Memory B cell (primary cell): Measurements from ENCODE around the gene TCERG1L.

Source experiments
- ATAC-seq: fragments of 150-1000 bp; cut with Tn5 transposase; 2 replicates; pipeline ENCODE4 v1.10.0; 2021; ENCODE audit warnings: low read depth, mild to moderate bottlenecking, moderate library complexity
- DNase-seq, 2 donors: peaks; one replicate each; pipeline ENCODE4 v3.0.0; 2022; ENCODE audit warnings: low spot score in 2 of 2
- H3K27ac Mint-ChIP-seq: one replicate; pipeline ENCODE4 v1.8.0; 2022; ENCODE audit warnings: mild to moderate bottlenecking, moderate library complexity, mixed read lengths
- H3K27me3 Mint-ChIP-seq: one replicate; pipeline ENCODE4 v1.8.0; 2022; ENCODE audit warnings: mixed read lengths
- H3K36me3 Mint-ChIP-seq: one replicate; pipeline ENCODE4 v1.8.0; 2022; ENCODE audit warnings: mild to moderate bottlenecking, mixed read lengths
- H3K4me1 Mint-ChIP-seq: one replicate; pipeline ENCODE4 v1.8.0; 2022; ENCODE audit warnings: mixed read lengths
- H3K4me3 Mint-ChIP-seq: one replicate; pipeline ENCODE4 v1.8.0; 2022; ENCODE audit warnings: mild to moderate bottlenecking, moderate library complexity, mixed read lengths
- H3K9me3 Mint-ChIP-seq: one replicate; pipeline ENCODE4 v1.8.0; 2022; ENCODE audit warnings: mixed read lengths

TCERG1L gene

GRCh38 chr10:131310142-131310541 is 1.4 kb downstream of the TCERG1L start:
- DNase-seq = no peak
- Mint-ChIP-seq H3K9me3 (no peaks in the 10 kb centered on the region), H3K4me1 (no peaks in the 10 kb centered on the region), H3K27me3 (peaks cover 18% of the 10 kb centered on the region), H3K27ac (no peak overlapping the region), H3K4me3 (no peak overlapping the region), H3K36me3 (no peaks in the 10 kb centered on the region)
- ATAC-seq = no peak

GRCh38 chr10:131300508-131300907 is 11.0 kb downstream of the TCERG1L start:
- DNase-seq (no peak), ATAC-seq (no peak)
- Mint-ChIP-seq H3K9me3 (peaks cover 16% of the 10 kb centered on the region), H3K4me1 (no peaks in the 10 kb centered on the region), H3K4me3 (no peak overlapping the region), H3K27me3 (no peaks in the 10 kb centered on the region), H3K27ac (no peak overlapping the region), H3K36me3 (peaks cover 5% of the 10 kb centered on the region)

- Mint-ChIP-seq H3K9me3 (peaks cover 2% of the 10 kb centered on the region), H3K27ac (no peak overlapping the region), H3K4me3 (no peak overlapping the region), H3K36me3 (no peaks in the 10 kb centered on the region), H3K4me1 (no peaks in the 10 kb centered on the region), H3K27me3 (no peaks in the 10 kb centered on the region)
- DNase-seq (no peak), ATAC-seq (no peak)
These were observed 20.7 kb downstream of the TCERG1L start for GRCh38 chr10:131290781-131291180.

GRCh38 chr10:131288648-131289047 is 22.9 kb downstream of the TCERG1L start:
- H3K27ac Mint-ChIP-seq = no peak overlapping the region
- no peak for ATAC-seq
- no peaks in the 10 kb centered on the region for H3K27me3 Mint-ChIP-seq
- no peaks in the 10 kb centered on the region for H3K36me3 Mint-ChIP-seq
- no peak overlapping the region for H3K4me3 Mint-ChIP-seq
- DNase-seq = no peak
- H3K4me1 Mint-ChIP-seq = no peaks in the 10 kb centered on the region
- peaks cover 3% of the 10 kb centered on the region for H3K9me3 Mint-ChIP-seq

- Mint-ChIP-seq H3K9me3 (peaks cover 2% of the 10 kb centered on the region), H3K27ac (no peak overlapping the region), H3K4me1 (no peaks in the 10 kb centered on the region), H3K4me3 (no peak overlapping the region), H3K27me3 (no peaks in the 10 kb centered on the region), H3K36me3 (no peaks in the 10 kb centered on the region)
- ATAC-seq = no peak
- DNase-seq = no peak
These were observed 28.6 kb downstream of the TCERG1L start for GRCh38 chr10:131282961-131283360.

GRCh38 chr10:131280101-131280500 is 31.4 kb downstream of the TCERG1L start:
- ATAC-seq (no peak), DNase-seq (no peak)
- Mint-ChIP-seq H3K27me3 (no peaks in the 10 kb centered on the region), H3K27ac (no peak overlapping the region), H3K4me3 (no peak overlapping the region), H3K4me1 (no peaks in the 10 kb centered on the region), H3K9me3 (peaks cover under 1% of the 10 kb centered on the region), H3K36me3 (peaks cover 1% of the 10 kb centered on the region)

GRCh38 chr10:131279516-131279915 is 32.0 kb downstream of the TCERG1L start:
- Mint-ChIP-seq H3K9me3 (no peaks in the 10 kb centered on the region), H3K4me1 (no peaks in the 10 kb centered on the region), H3K27ac (no peak overlapping the region), H3K4me3 (no peak overlapping the region), H3K36me3 (peaks cover 1% of the 10 kb centered on the region), H3K27me3 (no peaks in the 10 kb centered on the region)
- DNase-seq (no peak), ATAC-seq (no peak)

- peaks cover 1% of the 10 kb centered on the region for H3K36me3 Mint-ChIP-seq
- H3K9me3 Mint-ChIP-seq = no peaks in the 10 kb centered on the region
- H3K4me3 Mint-ChIP-seq = no peak overlapping the region
- DNase-seq (no peak), ATAC-seq (no peak)
- H3K27me3 Mint-ChIP-seq = no peaks in the 10 kb centered on the region
- no peak overlapping the region for H3K27ac Mint-ChIP-seq
- no peaks in the 10 kb centered on the region for H3K4me1 Mint-ChIP-seq
These were observed 33.6 kb downstream of the TCERG1L start for GRCh38 chr10:131277969-131278368.

- ATAC-seq = no peak
- Mint-ChIP-seq H3K4me1 (no peaks in the 10 kb centered on the region), H3K4me3 (no peak overlapping the region), H3K27ac (no peak overlapping the region), H3K27me3 (no peaks in the 10 kb centered on the region), H3K9me3 (no peaks in the 10 kb centered on the region), H3K36me3 (peaks cover 1% of the 10 kb centered on the region)
- DNase-seq = no peak
These were observed 34.2 kb downstream of the TCERG1L start for GRCh38 chr10:131277278-131277677.

GRCh38 chr10:131275691-131276090 is 35.8 kb downstream of the TCERG1L start:
- no peak overlapping the region for H3K27ac Mint-ChIP-seq
- H3K4me3 Mint-ChIP-seq = no peak overlapping the region
- ATAC-seq = no peak
- no peaks in the 10 kb centered on the region for H3K4me1 Mint-ChIP-seq
- DNase-seq = no peak
- H3K9me3 Mint-ChIP-seq = no peaks in the 10 kb centered on the region
- H3K36me3 Mint-ChIP-seq = peaks cover 1% of the 10 kb centered on the region
- no peaks in the 10 kb centered on the region for H3K27me3 Mint-ChIP-seq

GRCh38 chr10:131274883-131275282 is 36.6 kb downstream of the TCERG1L start:
- ATAC-seq = no peak
- Mint-ChIP-seq H3K4me1 (no peaks in the 10 kb centered on the region), H3K27ac (no peak overlapping the region)

GRCh38 chr10:131274133-131274880 is 37.2 kb downstream of the TCERG1L start:
- Mint-ChIP-seq H3K27me3 (no peaks in the 10 kb centered on the region), H3K4me3 (no peak overlapping the region)

More at GRCh38 chr10:131274883-131275282, 36.6 kb downstream of the TCERG1L start:
- Mint-ChIP-seq H3K36me3 (peaks cover 1% of the 10 kb centered on the region), H3K9me3 (no peaks in the 10 kb centered on the region), H3K27me3 (no peaks in the 10 kb centered on the region), H3K4me3 (no peak overlapping the region)
- DNase-seq = no peak

GRCh38 chr10:131273476-131273875 is 38.0 kb downstream of the TCERG1L start:
- ATAC-seq = no peak
- DNase-seq = no peak
- no peak overlapping the region for H3K4me3 Mint-ChIP-seq
- H3K27me3 Mint-ChIP-seq = no peaks in the 10 kb centered on the region
- no peaks in the 10 kb centered on the region for H3K4me1 Mint-ChIP-seq
- peaks cover 1% of the 10 kb centered on the region for H3K36me3 Mint-ChIP-seq
- H3K9me3 Mint-ChIP-seq = peaks cover 3% of the 10 kb centered on the region
- no peak overlapping the region for H3K27ac Mint-ChIP-seq

More at GRCh38 chr10:131274133-131274880, 37.2 kb downstream of the TCERG1L start:
- H3K36me3 Mint-ChIP-seq = peaks cover 1% of the 10 kb centered on the region
- no peaks in the 10 kb centered on the region for H3K4me1 Mint-ChIP-seq
- no peaks in the 10 kb centered on the region for H3K9me3 Mint-ChIP-seq
- ATAC-seq (no peak), DNase-seq (no peak)
- no peak overlapping the region for H3K27ac Mint-ChIP-seq

GRCh38 chr10:131272897-131273451 is 38.5 kb downstream of the TCERG1L start:
- peaks cover 3% of the 10 kb centered on the region for H3K9me3 Mint-ChIP-seq
- no peaks in the 10 kb centered on the region for H3K27me3 Mint-ChIP-seq
- no peak overlapping the region for H3K27ac Mint-ChIP-seq
- no peak for DNase-seq
- H3K4me1 Mint-ChIP-seq = no peaks in the 10 kb centered on the region
- H3K36me3 Mint-ChIP-seq = peaks cover 1% of the 10 kb centered on the region
- H3K4me3 Mint-ChIP-seq = no peak overlapping the region
- no peak for ATAC-seq

GRCh38 chr10:131271966-131272365 is 39.6 kb downstream of the TCERG1L start:
- Mint-ChIP-seq H3K9me3 (peaks cover 3% of the 10 kb centered on the region), H3K36me3 (no peaks in the 10 kb centered on the region), H3K4me3 (no peak overlapping the region), H3K27me3 (no peaks in the 10 kb centered on the region), H3K4me1 (no peaks in the 10 kb centered on the region), H3K27ac (no peak overlapping the region)
- no peak for DNase-seq
- no peak for ATAC-seq
